Endothelial cell (in vitro differentiated cells): ENCODE results near the gene ZNF628. TPM values are rescaled to one million over a fixed set of nuclear protein-coding genes. Genes with fewer than 3 reads are reported as not detected.
A peak's percentile ranks its signal among the peaks of the same experiment; 100 is the strongest.

Experiments used
- DNase-seq: peaks from one replicate; pipeline ENCODE4 v3.0.0; 2021; ENCODE audit warnings: low spot score
- H3K27ac Mint-ChIP-seq: one replicate; pipeline ENCODE4 v1.8.0; 2021; ENCODE audit warnings: mixed read lengths, inconsistent platforms; ENCODE audit not compliant: unreplicated experiment
- H3K27me3 Mint-ChIP-seq: one replicate; pipeline ENCODE4 v1.8.0; 2021; ENCODE audit warnings: mild to moderate bottlenecking, moderate library complexity, mixed read lengths, inconsistent platforms; ENCODE audit not compliant: unreplicated experiment
- H3K36me3 Mint-ChIP-seq: one replicate; pipeline ENCODE4 v1.8.0; 2021; ENCODE audit warnings: mild to moderate bottlenecking, low read depth, mixed read lengths, inconsistent platforms; ENCODE audit not compliant: unreplicated experiment
- H3K4me1 Mint-ChIP-seq: one replicate; pipeline ENCODE4 v1.8.0; 2021; ENCODE audit warnings: mild to moderate bottlenecking, mixed read lengths, inconsistent platforms; ENCODE audit not compliant: unreplicated experiment
- H3K4me3 Mint-ChIP-seq: one replicate; pipeline ENCODE4 v1.8.0; 2021; ENCODE audit warnings: mild to moderate bottlenecking, mixed read lengths, inconsistent platforms; ENCODE audit not compliant: unreplicated experiment
- H3K9me3 Mint-ChIP-seq: one replicate; pipeline ENCODE4 v1.8.0; 2021; ENCODE audit warnings: mixed read lengths, inconsistent platforms; ENCODE audit not compliant: unreplicated experiment
- CTCF ChIP-seq: fragments of 200-600 bp; sonication (generic); IDR thresholded peaks from one replicate; pipeline ENCODE4 v1.5.0; 2021; ENCODE audit warnings: antibody characterized with exemption; ENCODE audit not compliant: unreplicated experiment
- total RNA-seq: library from RNA; stranded (reverse); fragmentation: NEBNext Ultra II Directional; extraction: Animal tissue kit (Norgen Biotek cat#: 25700); gene quantifications from one replicate; pipeline ENCODE4 v1.2.1, GENCODE V29; 2021; ENCODE audit not compliant: unreplicated experiment

Gene ZNF628
- total RNA-seq, 1 donor from 2014 or later: 8.7 TPM

DNA sequence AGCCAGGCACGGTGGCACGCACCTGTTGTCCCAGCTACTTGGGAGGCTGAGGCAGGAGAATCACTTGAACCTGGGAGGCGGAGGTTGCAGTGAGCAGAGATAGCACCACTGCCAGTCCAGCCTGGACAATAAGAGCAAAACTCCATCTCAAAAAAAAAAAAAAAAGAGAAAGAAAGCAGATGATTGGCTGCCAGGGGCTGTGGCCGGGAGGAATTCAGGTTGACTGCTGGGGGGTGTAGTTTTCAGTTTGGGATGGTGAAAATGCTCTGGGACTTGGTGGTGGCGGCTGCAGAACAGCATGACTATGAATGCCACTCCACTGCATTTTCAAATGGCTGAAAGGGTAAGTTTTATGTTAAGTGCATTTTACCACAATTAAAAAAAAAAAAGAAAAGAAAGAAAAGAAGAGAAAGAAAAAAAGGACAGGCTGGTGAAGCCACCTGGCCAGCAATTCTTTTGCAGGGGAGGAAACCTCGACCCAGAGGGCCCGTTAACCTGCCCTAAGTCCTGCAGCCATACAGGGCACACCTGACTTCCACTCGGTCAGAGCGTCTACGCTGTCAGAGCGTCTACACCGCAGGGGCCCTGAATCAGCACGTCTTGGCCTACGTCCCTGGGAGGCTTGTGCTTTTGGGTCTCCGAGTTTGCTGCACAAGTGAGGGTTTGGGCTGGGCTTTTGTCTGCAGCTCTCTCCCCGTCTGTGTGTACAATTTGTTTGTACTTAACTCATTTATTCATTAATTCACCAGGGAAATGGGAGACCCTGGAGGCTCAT lies 18.5 kb upstream of the ZNF628 start:
- H3K27me3 Mint-ChIP-seq: peaks cover 22% of the 10 kb centered on the region
- peaks cover 5% of the 10 kb centered on the region for H3K4me1 Mint-ChIP-seq
- no peak for TF ChIP-seq CTCF
- no peak for DNase-seq
- no peak overlapping the region for H3K4me3 Mint-ChIP-seq
- peaks cover 8% of the 10 kb centered on the region for H3K36me3 Mint-ChIP-seq
- no peaks in the 10 kb centered on the region for H3K9me3 Mint-ChIP-seq
- H3K27ac Mint-ChIP-seq: no peak overlapping the region

GRCh38 chr19:55459551-55459949 lies 16.9 kb upstream of the ZNF628 start:
- no peak overlapping the region for H3K4me3 Mint-ChIP-seq
- no peaks in the 10 kb centered on the region for H3K4me1 Mint-ChIP-seq
- no peak overlapping the region for H3K27ac Mint-ChIP-seq
- no peak for TF ChIP-seq CTCF
- DNase-seq: no peak
- H3K36me3 Mint-ChIP-seq: no peaks in the 10 kb centered on the region
- peaks cover 12% of the 10 kb centered on the region for H3K27me3 Mint-ChIP-seq
- H3K9me3 Mint-ChIP-seq: no peaks in the 10 kb centered on the region

- H3K4me1 Mint-ChIP-seq: no peaks in the 10 kb centered on the region
- H3K36me3 Mint-ChIP-seq: no peaks in the 10 kb centered on the region
- no peaks in the 10 kb centered on the region for H3K9me3 Mint-ChIP-seq
- H3K27ac Mint-ChIP-seq: peak overlapping the region; percentile 43
- H3K4me3 Mint-ChIP-seq: peak overlapping the region; percentile 90
- no peak for DNase-seq
- no peak for TF ChIP-seq CTCF
- peaks cover 11% of the 10 kb centered on the region for H3K27me3 Mint-ChIP-seq
Measured at GRCh38 chr19:55459950-55460657, 16.3 kb upstream of the ZNF628 start.

- no peaks in the 10 kb centered on the region for H3K36me3 Mint-ChIP-seq
- TF ChIP-seq CTCF: no peak
- peak overlapping the region; percentile 90 for H3K4me3 Mint-ChIP-seq
- H3K27me3 Mint-ChIP-seq: peaks cover 11% of the 10 kb centered on the region
- H3K27ac Mint-ChIP-seq: peak overlapping the region; percentile 43
- peak; percentile 60 for DNase-seq
- H3K4me1 Mint-ChIP-seq: no peaks in the 10 kb centered on the region
- no peaks in the 10 kb centered on the region for H3K9me3 Mint-ChIP-seq
Measured at GRCh38 chr19:55460670-55461258, 15.7 kb upstream of the ZNF628 start.
